ENCODE data around the gene PRPF6. TPM values are rescaled to one million over a fixed set of nuclear protein-coding genes. Genes with fewer than 3 reads are reported as not detected.

PRPF6 gene
- total and polyA plus RNA-seq, 2 of the 13 experiments (the other 11 are each of a cell fraction or from before 2014, with no cell fraction given): 63.7 to 101 TPM

- TF ChIP-seq ZNF317 (CRISPR knock-in tag; IDR thresholded peaks at IDR 0.05) (0 out of 2 replicates have a peak, but pooled peaks have one; percentile 14), GATAD1 (CRISPR knock-in tag; IDR thresholded peaks at IDR 0.05) (no peak), SOX5 (CRISPR knock-in tag; IDR thresholded peaks at IDR 0.05; ENCODE audit: borderline replicate concordance) (no peak), ZNF441 (CRISPR knock-in tag; IDR thresholded peaks at IDR 0.05; ENCODE audit: borderline replicate concordance) (no peak), CBFB (CRISPR knock-in tag; IDR thresholded peaks at IDR 0.05) (no peak; the same call in 1 of the 2 replicates), ZNF720 (CRISPR knock-in tag; IDR thresholded peaks at IDR 0.05) (no peak), ZNF563 (CRISPR knock-in tag; IDR thresholded peaks at IDR 0.05) (no peak), ZNF773 (CRISPR knock-in tag; IDR thresholded peaks at IDR 0.05; ENCODE audit: borderline replicate concordance) (no peak), ZNF569 (CRISPR knock-in tag; IDR thresholded peaks at IDR 0.05; ENCODE audit: borderline replicate concordance) (no peak), UBTF (CRISPR knock-in tag; IDR thresholded peaks at IDR 0.05) (no peak; the same call in 1 of the 2 replicates), MTA1 (CRISPR knock-in tag; IDR thresholded peaks at IDR 0.05; ENCODE audit: borderline replicate concordance) (peak; percentile 44; the same call in 1 of the 2 replicates), ZNF280D (CRISPR knock-in tag; IDR thresholded peaks at IDR 0.05) (peak; percentile 88; the same call in 1 of the 2 replicates), FOXP1 (IDR thresholded peaks at IDR 0.05) (no peak), FOXP1 (CRISPR knock-in tag; IDR thresholded peaks at IDR 0.05) (no peak), SMAD9 (CRISPR knock-in tag; IDR thresholded peaks at IDR 0.05) (no peak), ZNF570 (CRISPR knock-in tag; IDR thresholded peaks at IDR 0.05; ENCODE audit: borderline replicate concordance) (no peak), ZBTB38 (CRISPR knock-in tag; IDR thresholded peaks at IDR 0.05) (no peak; the same call in 1 of the 2 replicates), PHF21A (CRISPR knock-in tag; IDR thresholded peaks at IDR 0.05) (no peak), THYN1 (CRISPR knock-in tag; IDR thresholded peaks at IDR 0.05; ENCODE audit: borderline replicate concordance, low read depth) (no peak), KMT2B (CRISPR knock-in tag; IDR thresholded peaks at IDR 0.05) (no peak), NFE2L1 (CRISPR knock-in tag; IDR thresholded peaks at IDR 0.05; ENCODE audit: borderline replicate concordance) (0 out of 2 replicates have a peak, but pooled peaks have one; percentile 46), ARNT2 (CRISPR knock-in tag; IDR thresholded peaks at IDR 0.05; ENCODE audit: low read depth) (no peak), KLF6 (CRISPR knock-in tag; IDR thresholded peaks at IDR 0.05) (no peak), GLI4 (CRISPR knock-in tag; IDR thresholded peaks at IDR 0.05; ENCODE audit: borderline replicate concordance) (no peak), ZNF329 (CRISPR knock-in tag; IDR thresholded peaks at IDR 0.05; ENCODE audit: low read depth) (no peak), MLLT10 (CRISPR knock-in tag; IDR thresholded peaks at IDR 0.05) (no peak), ZNF468 (CRISPR knock-in tag; IDR thresholded peaks at IDR 0.05) (no peak; the same call in 1 of the 2 replicates), NFE2 (CRISPR knock-in tag; IDR thresholded peaks at IDR 0.05) (no peak)
Measured at GRCh38 chr20:64023361-64024140, 42.6 kb downstream of the PRPF6 start (continued).

Measured in HepG2 (cell line).